GM12878 (cell line): ENCODE results near the gene RNF223. TPM values are rescaled to one million over a fixed set of nuclear protein-coding genes. Genes with fewer than 3 reads are reported as not detected.
A peak's percentile ranks its signal among the peaks of the same experiment; 100 is the strongest.

ENCODE experiments used
- ATAC-seq: fragments of 200-7000 bp; cut with Tn5 transposase; 3 replicates; pipeline ENCODE4 v1.9.1; 2020; ENCODE audit warnings: mild to moderate bottlenecking, moderate library complexity
- BruUV-seq: library from RNA; stranded (reverse); fragments of 400-500 nt; replicated peaks from 2 replicates; lab custom pipeline; 2021; lab: Mats Ljungman, UMichigan
- CTCF ChIA-PET: fragments of 300-600 bp; sonication (Branson Sonifier 250); formaldehyde crosslinking; extraction: SDS; loops from one replicate; lab custom pipeline; 2021; ENCODE audit warnings: inconsistent platforms; lab: Yijun Ruan, JAX
- POLR2A ChIA-PET: fragments of 350-600 bp; formaldehyde crosslinking; extraction: SDS; loops from one replicate; lab custom pipeline; 2021; ENCODE audit warnings: inconsistent platforms; lab: Charles Lee
- RAD21 ChIA-PET: fragments of 300-600 bp; sonication (Branson Sonifier 250); formaldehyde crosslinking; loops from one replicate; lab custom pipeline; 2023; ENCODE audit warnings: antibody characterized with exemption; ENCODE audit not compliant: unreplicated experiment; lab: Charles Lee
- SMC1A ChIA-PET: fragments of 300-600 bp; sonication (Branson Sonifier 250); formaldehyde crosslinking; loops from one replicate; lab custom pipeline; 2023; ENCODE audit not compliant: unreplicated experiment, uncharacterized antibody; lab: Charles Lee
- DNase-seq: peaks from one replicate; pipeline ENCODE4 v3.0.0-alpha.2; 2011; ENCODE audit warnings: low read depth, low spot score
- FAIRE-seq: peaks from 3 replicates; lab custom pipeline; 2011; peaks lifted over from hg19 to GRCh38; lab: Jason Lieb, UNC
- H2AFZ ChIP-seq: 2 replicates; pipeline ENCODE4 v1.6.0; 2011; ENCODE audit warnings: low read depth, low read length, control low read depth; ENCODE audit not compliant: control insufficient read depth
- H3K27ac ChIP-seq: 2 replicates; pipeline ENCODE4 v1.5.1; 2011; ENCODE audit warnings: control low read depth; ENCODE audit not compliant: control insufficient read depth, insufficient read depth
- H3K27me3 ChIP-seq, 2 experiments: replicated peaks in 1 of 2; 2 replicates each; pipeline versions ENCODE4 v1.6.0 to v1.6.1; 2011; ENCODE audit warnings: low read length in 1 of 2; ENCODE audit not compliant: control insufficient read depth in 2 of 2, insufficient read depth in 2 of 2
- H3K36me3 ChIP-seq, 2 experiments: 2 replicates each; pipeline ENCODE4 v1.5.1; 2011; ENCODE audit warnings: low read length in 1 of 2; ENCODE audit not compliant: control insufficient read depth in 2 of 2, insufficient read depth in 2 of 2
- H3K4me1 ChIP-seq: 2 replicates; pipeline ENCODE4 v1.6.1; 2011; ENCODE audit warnings: mild to moderate bottlenecking, low read length, moderate library complexity, mixed read lengths; ENCODE audit not compliant: control insufficient read depth, insufficient read depth
- H3K4me2 ChIP-seq: 2 replicates; pipeline ENCODE4 v1.6.0; 2011; ENCODE audit warnings: control low read depth; ENCODE audit not compliant: control insufficient read depth, insufficient read depth
- H3K4me3 ChIP-seq: fragments of 200-600 bp; sonication (generic); 2 replicates; pipeline ENCODE4 v1.5.1; 2016
- H3K79me2 ChIP-seq: 2 replicates; pipeline ENCODE4 v1.6.0; 2011; ENCODE audit warnings: low read length; ENCODE audit not compliant: control insufficient read depth, insufficient read depth
- H3K9ac ChIP-seq: 2 replicates; pipeline ENCODE4 v1.8.0; 2011; ENCODE audit warnings: low read length, control low read depth, mixed read lengths; ENCODE audit not compliant: control insufficient read depth, insufficient read depth
- H3K9me3 ChIP-seq: replicated peaks from 3 replicates; pipeline ENCODE4 v1.5.1; 2011; ENCODE audit warnings: mild to moderate bottlenecking, low read length; ENCODE audit not compliant: control insufficient read depth, insufficient read depth
- H4K20me1 ChIP-seq: 2 replicates; pipeline ENCODE4 v1.6.0; 2011; ENCODE audit not compliant: control insufficient read depth, insufficient read depth
- ASH2L ChIP-seq: fragments of 300-600, 200-600 bp; sonication (generic); IDR thresholded peaks from 2 replicates; pipeline ENCODE4 v1.6.1; 2017; ENCODE audit warnings: low read depth, mild to moderate bottlenecking, borderline replicate concordance
- BACH1 ChIP-seq: fragments of 450-650 bp; IDR thresholded peaks from 2 replicates; pipeline ENCODE4 v1.6.1; 2017; ENCODE audit warnings: mild to moderate bottlenecking, borderline replicate concordance
- BCL3 ChIP-seq: IDR thresholded peaks from 2 replicates; pipeline ENCODE4 v1.6.1; 2011; ENCODE audit warnings: borderline replicate concordance, low read depth, mild to moderate bottlenecking, moderate library complexity, low read length; ENCODE audit not compliant: insufficient read depth, poor library complexity, severe bottlenecking
- IKZF2 ChIP-seq, 2 experiments: fragments of 450-650 bp; IDR thresholded peaks; 2 replicates each; pipeline ENCODE4 v1.6.1; 2017; ENCODE audit warnings: mild to moderate bottlenecking in 2 of 2, moderate library complexity in 2 of 2
- RBBP5 ChIP-seq: fragments of 200-600 bp; sonication (generic); conservative IDR thresholded peaks from 2 replicates; pipeline ENCODE4 v1.6.1; 2016
- RCOR1 ChIP-seq: conservative IDR thresholded peaks from 2 replicates; pipeline ENCODE4 v1.6.1; 2012; ENCODE audit warnings: low read depth, low read length, improper control_type of control experiment
- STAT1 ChIP-seq: fragments of 450-650 bp; conservative IDR thresholded peaks from 2 replicates; pipeline ENCODE4 v1.6.1; 2014; ENCODE audit warnings: antibody characterized with exemption, mild to moderate bottlenecking
- ZNF622 ChIP-seq: fragments of 450-650 bp; IDR thresholded peaks from 2 replicates; pipeline ENCODE4 v1.6.1; 2017; ENCODE audit warnings: mild to moderate bottlenecking, inconsistent platforms
- WGBS: methylation state at CpG from one replicate; pipeline ENCODE4 v1.1.6; 2016; ENCODE audit warnings: low lambda C conversion rate; ENCODE audit not compliant: insufficient replicate concordance, insufficient coverage; ENCODE audit errors: missing lambda C conversion rate; 5-methylcytosine and 5-hydroxymethylcytosine counted together
- in situ Hi-C: fragments of 300-500 bp; cut with MboI; formaldehyde crosslinking; loops from 9 replicates; pipeline ENCODE4 v1.14.3; 2018; ENCODE audit warnings: mixed read lengths
- intact Hi-C: fragments of 100-400 bp; cut with micrococcal nuclease; formaldehyde crosslinking; loops from one replicate; pipeline ENCODE4 v1.14.2; 2022; ENCODE audit not compliant: unreplicated experiment
- polyA plus RNA-seq, 11 experiments: library from polyadenylated mRNA; depleted of rRNA in 4 of 11; unstranded in 6 of 11; stranded (reverse) in 5 of 11; fragments of >200 nt; fragmentation: Nextera tagmentation in 4 of 11; fragmentation: Illumina TruSeq in 1 of 11; extraction: Ambion mirVana in 4 of 11; extraction: Trizol in 1 of 11; gene quantifications; 1 replicate in 1 of 11; 2 replicates in 10 of 11; pipeline versions ENCODE4 v1.2.1 to v1.2.3, GENCODE V29; 2011 to 2016; ENCODE audit warnings: inconsistent platforms in 2 of 11, missing spikeins in 2 of 11, low read depth in 1 of 11
- total RNA-seq, 4 experiments: library from RNA; depleted of rRNA in 3 of 4; stranded (reverse); fragments of >200 nt in 3 of 4; fragmentation: Illumina TruSeq in 1 of 4; extraction: Trizol in 1 of 4; gene quantifications; 2 replicates each; pipeline versions ENCODE4 v1.2.1 to v1.2.3, GENCODE V29; 2013 to 2021
- TF ChIP-seq, protein P1 (sequence below): fragments of 450-650 bp; IDR thresholded peaks from 2 replicates; pipeline ENCODE4 v1.6.1; 2017; ENCODE audit warnings: low read depth, mild to moderate bottlenecking, moderate library complexity
- TF ChIP-seq, protein P2 (sequence below): fragments of 450-650 bp; IDR thresholded peaks from 2 replicates; pipeline ENCODE4 v1.6.1; 2017; ENCODE audit warnings: mild to moderate bottlenecking
- TF ChIP-seq, protein P3 (sequence below): IDR thresholded peaks from 2 replicates; pipeline ENCODE4 v1.6.1; 2011; ENCODE audit warnings: low read depth, low read length, improper control_type of control experiment, borderline replicate concordance
- TF ChIP-seq, protein P4 (sequence below): fragments of 450-650 bp; IDR thresholded peaks from 2 replicates; pipeline ENCODE4 v1.6.1; 2017; ENCODE audit warnings: borderline replicate concordance

The RNF223 gene
- total and polyA plus RNA-seq, 10 of the 15 experiments (the other 5 are each of a cell fraction or from before 2014, with no cell fraction given) = 0.06 TPM; not detected in 9

- TF ChIP-seq, protein P1, sequence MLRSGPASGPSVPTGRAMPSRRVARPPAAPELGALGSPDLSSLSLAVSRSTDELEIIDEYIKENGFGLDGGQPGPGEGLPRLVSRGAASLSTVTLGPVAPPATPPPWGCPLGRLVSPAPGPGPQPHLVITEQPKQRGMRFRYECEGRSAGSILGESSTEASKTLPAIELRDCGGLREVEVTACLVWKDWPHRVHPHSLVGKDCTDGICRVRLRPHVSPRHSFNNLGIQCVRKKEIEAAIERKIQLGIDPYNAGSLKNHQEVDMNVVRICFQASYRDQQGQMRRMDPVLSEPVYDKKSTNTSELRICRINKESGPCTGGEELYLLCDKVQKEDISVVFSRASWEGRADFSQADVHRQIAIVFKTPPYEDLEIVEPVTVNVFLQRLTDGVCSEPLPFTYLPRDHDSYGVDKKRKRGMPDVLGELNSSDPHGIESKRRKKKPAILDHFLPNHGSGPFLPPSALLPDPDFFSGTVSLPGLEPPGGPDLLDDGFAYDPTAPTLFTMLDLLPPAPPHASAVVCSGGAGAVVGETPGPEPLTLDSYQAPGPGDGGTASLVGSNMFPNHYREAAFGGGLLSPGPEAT = no peak
- no peak for TF ChIP-seq BCL3
- TF ChIP-seq ASH2L = no peak
- no peak for TF ChIP-seq RCOR1
- no peak for TF ChIP-seq IKZF2 (IDR thresholded peaks at IDR 0.05)
- TF ChIP-seq, all 136 proteins: peak for 0
Measured at GRCh38 chr1:1061682-1062345, 12.3 kb downstream of the RNF223 start (continued).

- H4K20me1 ChIP-seq = no peaks in the 10 kb centered on the region
- no peak overlapping the region for H3K27ac ChIP-seq
- WGBS = 63% methylated on average over 33 of the region's 38 CpGs
- H3K27me3 ChIP-seq = no peaks in the 10 kb centered on the region
- RAD21 ChIA-PET = no interaction called here
- DNase-seq (no peak), FAIRE-seq (no peak), ATAC-seq (no peak)
- CTCF ChIA-PET = interaction anchor here (0.6 to 8.7 kb wide), 7 partner anchors 21 to 79 kb away, joined by 3 to 83 read pairs (median 4); partner anchors contain the start of gene PERM1
- POLR2A ChIA-PET = interaction anchor here (1.1 to 1.8 kb wide), 3 partner anchors 27 to 190 kb away, joined by 4 to 6 read pairs (median 4); partner anchors contain the start of gene ISG15
- in situ Hi-C loops (loop anchor here (5.0 kb wide), 2 partner anchors 38 to 78 kb away; partner anchors contain the start of genes AGRN and PERM1), intact Hi-C loops (loop anchor here (5.0 to 10.0 kb wide), 2 partner anchors 43 to 156 kb away; no protein-coding TSS in a partner anchor)
- H3K4me1 ChIP-seq = peaks cover 28% of the 10 kb centered on the region
- peak overlapping the region; percentile 99; the same call in 1 of the 2 replicates for H3K4me2 ChIP-seq
- no peaks in the 10 kb centered on the region for H3K9me3 ChIP-seq
- H3K9ac ChIP-seq = no peak overlapping the region
- no peaks in the 10 kb centered on the region for H3K36me3 ChIP-seq
- no peak overlapping the region for H2AFZ ChIP-seq
- BruUV-seq = no TSS peak
- no peaks in the 10 kb centered on the region for H3K79me2 ChIP-seq
- SMC1A ChIA-PET = interaction anchor here (1.4 kb wide), 1 partner anchor 28 kb away, joined by 8 read pairs; no protein-coding TSS in a partner anchor
- peak overlapping the region; percentile 67; the same call in 1 of the 2 replicates for H3K4me3 ChIP-seq
- no peak for TF ChIP-seq ZNF622
- no peak for TF ChIP-seq BACH1
- no peak for TF ChIP-seq STAT1
- TF ChIP-seq, protein P2, sequence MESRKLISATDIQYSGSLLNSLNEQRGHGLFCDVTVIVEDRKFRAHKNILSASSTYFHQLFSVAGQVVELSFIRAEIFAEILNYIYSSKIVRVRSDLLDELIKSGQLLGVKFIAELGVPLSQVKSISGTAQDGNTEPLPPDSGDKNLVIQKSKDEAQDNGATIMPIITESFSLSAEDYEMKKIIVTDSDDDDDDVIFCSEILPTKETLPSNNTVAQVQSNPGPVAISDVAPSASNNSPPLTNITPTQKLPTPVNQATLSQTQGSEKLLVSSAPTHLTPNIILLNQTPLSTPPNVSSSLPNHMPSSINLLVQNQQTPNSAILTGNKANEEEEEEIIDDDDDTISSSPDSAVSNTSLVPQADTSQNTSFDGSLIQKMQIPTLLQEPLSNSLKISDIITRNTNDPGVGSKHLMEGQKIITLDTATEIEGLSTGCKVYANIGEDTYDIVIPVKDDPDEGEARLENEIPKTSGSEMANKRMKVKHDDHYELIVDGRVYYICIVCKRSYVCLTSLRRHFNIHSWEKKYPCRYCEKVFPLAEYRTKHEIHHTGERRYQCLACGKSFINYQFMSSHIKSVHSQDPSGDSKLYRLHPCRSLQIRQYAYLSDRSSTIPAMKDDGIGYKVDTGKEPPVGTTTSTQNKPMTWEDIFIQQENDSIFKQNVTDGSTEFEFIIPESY = no peak
- TF ChIP-seq, protein P3, sequence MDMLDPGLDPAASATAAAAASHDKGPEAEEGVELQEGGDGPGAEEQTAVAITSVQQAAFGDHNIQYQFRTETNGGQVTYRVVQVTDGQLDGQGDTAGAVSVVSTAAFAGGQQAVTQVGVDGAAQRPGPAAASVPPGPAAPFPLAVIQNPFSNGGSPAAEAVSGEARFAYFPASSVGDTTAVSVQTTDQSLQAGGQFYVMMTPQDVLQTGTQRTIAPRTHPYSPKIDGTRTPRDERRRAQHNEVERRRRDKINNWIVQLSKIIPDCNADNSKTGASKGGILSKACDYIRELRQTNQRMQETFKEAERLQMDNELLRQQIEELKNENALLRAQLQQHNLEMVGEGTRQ = no peak
- TF ChIP-seq, protein P4, sequence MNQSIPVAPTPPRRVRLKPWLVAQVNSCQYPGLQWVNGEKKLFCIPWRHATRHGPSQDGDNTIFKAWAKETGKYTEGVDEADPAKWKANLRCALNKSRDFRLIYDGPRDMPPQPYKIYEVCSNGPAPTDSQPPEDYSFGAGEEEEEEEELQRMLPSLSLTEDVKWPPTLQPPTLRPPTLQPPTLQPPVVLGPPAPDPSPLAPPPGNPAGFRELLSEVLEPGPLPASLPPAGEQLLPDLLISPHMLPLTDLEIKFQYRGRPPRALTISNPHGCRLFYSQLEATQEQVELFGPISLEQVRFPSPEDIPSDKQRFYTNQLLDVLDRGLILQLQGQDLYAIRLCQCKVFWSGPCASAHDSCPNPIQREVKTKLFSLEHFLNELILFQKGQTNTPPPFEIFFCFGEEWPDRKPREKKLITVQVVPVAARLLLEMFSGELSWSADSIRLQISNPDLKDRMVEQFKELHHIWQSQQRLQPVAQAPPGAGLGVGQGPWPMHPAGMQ = no peak
- TF ChIP-seq RBBP5 = no peak
Measured at GRCh38 chr1:1060281-1061000, 13.7 kb downstream of the RNF223 start.
